Brain microvascular endothelial cell (primary cell): ENCODE measurements around the gene C18orf63.
A peak's percentile ranks its signal among the peaks of the same experiment; 100 is the strongest.

ENCODE experiments used
- DNase-seq: peaks from one replicate; pipeline ENCODE4 v3.0.0-alpha.2; 2020
- H3K27ac ChIP-seq: fragments of 250-450 bp; sonication (Bioruptor Pico); 2 replicates; pipeline ENCODE4 v1.5.1; 2020; ENCODE audit warnings: mild to moderate bottlenecking, moderate library complexity
- H3K27me3 ChIP-seq: fragments of 250-450 bp; sonication (Bioruptor Pico); replicated peaks from 2 replicates; pipeline ENCODE4 v1.5.1; 2020; ENCODE audit warnings: mild to moderate bottlenecking
- H3K36me3 ChIP-seq: fragments of 250-450 bp; sonication (Bioruptor Pico); replicated peaks from 2 replicates; pipeline ENCODE4 v1.5.1; 2020; ENCODE audit warnings: mild to moderate bottlenecking
- H3K4me3 ChIP-seq: 2 replicates; pipeline ENCODE4 v1.5.1; 2011; ENCODE audit warnings: low read depth, mild to moderate bottlenecking, control low read depth, low read length, moderate library complexity
- in situ Hi-C: cut with HindIII; loops from 2 replicates; pipeline ENCODE4 v1.10.0; 2017; ENCODE audit warnings: low sequenced_read_pairs, low pct_ligation_motif_present
- TF ChIP-seq, protein P1 (sequence below): IDR thresholded peaks from 2 replicates; pipeline ENCODE4 v1.5.1; 2011; ENCODE audit warnings: low read depth, mild to moderate bottlenecking, moderate library complexity, low read length, control low read depth, inconsistent platforms; ENCODE audit errors: missing control alignments

C18orf63 gene

DNA sequence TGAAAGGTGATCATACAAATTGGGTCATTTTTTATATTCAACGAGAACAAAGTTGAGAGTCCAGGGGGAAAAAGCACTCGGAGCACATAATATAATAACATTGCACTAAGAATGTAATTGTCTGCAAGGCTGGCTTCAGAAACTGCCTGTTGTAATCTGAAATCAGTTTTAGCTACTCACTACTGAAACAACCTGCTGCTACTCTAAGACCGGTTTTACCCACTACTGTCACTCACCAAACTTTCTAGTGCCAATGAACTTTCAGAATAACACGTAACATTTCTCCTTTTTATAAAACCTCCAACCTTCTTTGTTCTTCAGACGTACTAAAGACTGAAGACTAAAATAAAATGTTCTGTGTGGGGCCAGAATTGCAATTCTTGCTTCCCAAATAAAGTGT, 12.3 kb upstream of the C18orf63 start:
- H3K27me3 ChIP-seq: no peaks in the 10 kb centered on the region
- no peaks in the 10 kb centered on the region for H3K36me3 ChIP-seq
- H3K4me3 ChIP-seq: no peak overlapping the region
- no peak overlapping the region for H3K27ac ChIP-seq
- in situ Hi-C loops: no loop called here
- TF ChIP-seq, protein P1, sequence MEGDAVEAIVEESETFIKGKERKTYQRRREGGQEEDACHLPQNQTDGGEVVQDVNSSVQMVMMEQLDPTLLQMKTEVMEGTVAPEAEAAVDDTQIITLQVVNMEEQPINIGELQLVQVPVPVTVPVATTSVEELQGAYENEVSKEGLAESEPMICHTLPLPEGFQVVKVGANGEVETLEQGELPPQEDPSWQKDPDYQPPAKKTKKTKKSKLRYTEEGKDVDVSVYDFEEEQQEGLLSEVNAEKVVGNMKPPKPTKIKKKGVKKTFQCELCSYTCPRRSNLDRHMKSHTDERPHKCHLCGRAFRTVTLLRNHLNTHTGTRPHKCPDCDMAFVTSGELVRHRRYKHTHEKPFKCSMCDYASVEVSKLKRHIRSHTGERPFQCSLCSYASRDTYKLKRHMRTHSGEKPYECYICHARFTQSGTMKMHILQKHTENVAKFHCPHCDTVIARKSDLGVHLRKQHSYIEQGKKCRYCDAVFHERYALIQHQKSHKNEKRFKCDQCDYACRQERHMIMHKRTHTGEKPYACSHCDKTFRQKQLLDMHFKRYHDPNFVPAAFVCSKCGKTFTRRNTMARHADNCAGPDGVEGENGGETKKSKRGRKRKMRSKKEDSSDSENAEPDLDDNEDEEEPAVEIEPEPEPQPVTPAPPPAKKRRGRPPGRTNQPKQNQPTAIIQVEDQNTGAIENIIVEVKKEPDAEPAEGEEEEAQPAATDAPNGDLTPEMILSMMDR: no peak
- no peak for DNase-seq

DNA sequence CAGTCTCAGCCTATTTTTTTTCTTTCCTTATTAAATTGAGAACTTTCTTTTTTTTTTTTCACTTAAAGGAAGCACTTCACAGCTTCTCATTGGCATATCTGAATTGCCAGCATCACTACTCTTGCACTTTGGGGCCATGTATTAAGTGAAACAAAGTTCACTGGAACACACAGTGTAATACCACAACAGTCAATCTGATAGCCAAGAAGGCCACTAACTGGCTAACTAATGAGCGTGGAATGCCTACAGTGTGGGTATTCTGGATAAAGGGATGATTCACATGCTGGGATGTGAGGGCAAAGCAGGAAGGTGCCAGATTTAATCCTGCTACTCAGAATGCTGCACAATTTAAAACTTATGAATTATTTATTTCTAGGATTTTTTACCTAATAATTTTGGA, 11.7 kb upstream of the C18orf63 start:
- in situ Hi-C loops: no loop called here
- peak; percentile 20 for DNase-seq
- TF ChIP-seq, protein P1: no peak
- Histone ChIP-seq H3K4me3 (no peak overlapping the region), H3K36me3 (no peaks in the 10 kb centered on the region), H3K27me3 (no peaks in the 10 kb centered on the region), H3K27ac (no peak overlapping the region)

DNA sequence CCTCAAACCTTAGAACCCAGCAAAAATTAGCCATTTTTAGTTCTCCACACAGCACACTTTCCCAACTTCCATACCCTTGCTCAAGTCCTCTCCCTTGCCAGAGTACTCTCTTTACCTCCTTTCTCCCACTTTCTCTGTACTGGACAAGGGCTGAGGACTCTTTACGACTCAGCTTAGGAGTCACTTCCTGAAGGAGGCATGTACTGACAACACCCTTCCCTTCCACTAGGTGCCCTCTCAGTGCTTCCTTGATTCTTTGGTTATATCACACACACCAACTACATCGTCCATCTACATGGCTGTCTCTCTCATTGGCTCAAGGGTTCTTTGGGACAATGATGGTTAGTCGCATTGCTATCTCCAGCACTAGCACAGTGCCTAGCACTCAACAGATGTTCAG, 5.2 kb upstream of the C18orf63 start:
- Histone ChIP-seq H3K27ac (no peak overlapping the region), H3K36me3 (no peaks in the 10 kb centered on the region), H3K4me3 (no peak overlapping the region), H3K27me3 (no peaks in the 10 kb centered on the region)
- peak; percentile 33 for DNase-seq
- TF ChIP-seq, protein P1: peak; percentile 74
- in situ Hi-C loops: no loop called here

DNA sequence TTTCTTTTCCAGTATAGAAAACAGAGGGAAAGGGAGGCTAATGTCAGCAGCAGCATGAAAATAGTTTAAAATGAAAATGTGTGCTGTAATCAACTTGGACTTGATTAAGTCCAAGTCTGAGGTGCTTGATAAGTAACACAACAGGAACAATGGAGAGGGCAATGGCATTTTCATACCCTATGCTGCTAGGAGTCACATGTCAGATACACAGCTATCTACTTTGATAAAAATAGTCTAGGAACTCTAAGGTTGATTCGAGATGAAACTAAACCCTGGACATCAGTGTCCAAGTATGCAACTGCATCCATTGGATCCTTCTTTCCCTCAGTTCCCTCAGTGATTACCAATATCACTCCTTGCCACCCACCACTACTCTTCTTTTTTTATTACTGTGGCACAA, 4.6 kb upstream of the C18orf63 start:
- no peaks in the 10 kb centered on the region for H3K27me3 ChIP-seq
- no peak for DNase-seq
- H3K27ac ChIP-seq: no peak overlapping the region
- no peak overlapping the region for H3K4me3 ChIP-seq
- in situ Hi-C loops: no loop called here
- TF ChIP-seq, protein P1: no peak
- H3K36me3 ChIP-seq: no peaks in the 10 kb centered on the region

DNA sequence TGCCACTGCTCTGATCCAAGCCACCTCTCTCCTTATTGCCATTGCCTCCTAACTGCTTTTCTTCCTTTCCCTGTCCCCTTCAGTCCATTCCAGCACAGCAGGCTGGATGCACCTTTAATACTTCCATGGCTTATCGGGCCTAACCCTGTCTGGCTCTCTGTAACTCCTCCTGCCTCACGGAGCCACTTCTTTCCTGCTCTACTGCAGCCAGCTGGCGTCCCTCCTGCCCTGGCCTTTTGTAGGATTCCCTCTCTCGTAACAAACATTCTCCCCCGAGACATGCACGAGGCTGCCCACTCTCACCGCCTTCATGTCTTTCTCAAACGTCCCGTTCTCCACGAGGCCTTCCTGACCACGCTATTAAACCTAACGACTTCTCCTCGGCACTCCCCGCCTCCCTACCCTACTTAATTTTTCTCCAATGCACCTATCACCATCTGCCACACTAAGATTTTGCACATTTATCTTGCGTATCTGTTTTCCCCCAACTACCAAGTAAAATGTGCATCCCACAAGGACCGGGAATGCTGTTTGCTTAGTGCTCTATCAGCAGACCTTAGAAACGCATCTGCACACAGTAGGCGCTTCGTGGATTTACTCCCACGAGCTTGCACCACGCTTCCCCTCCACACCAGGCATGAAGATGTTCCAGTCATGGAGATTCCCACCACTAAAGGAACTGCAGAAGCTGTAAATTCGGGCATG, 728 bp upstream of the C18orf63 start:
- no peak overlapping the region for H3K27ac ChIP-seq
- TF ChIP-seq, protein P1: no peak
- in situ Hi-C loops: no loop called here
- H3K36me3 ChIP-seq: no peaks in the 10 kb centered on the region
- H3K4me3 ChIP-seq: no peak overlapping the region
- no peaks in the 10 kb centered on the region for H3K27me3 ChIP-seq
- DNase-seq: no peak
